PC-3 (cell line): Measurements from ENCODE around the gene FCRL2. TPM values are rescaled to one million over a fixed set of nuclear protein-coding genes. Genes with fewer than 3 reads are reported as not detected.

ENCODE experiments used
- ATAC-seq: fragments of 200-7000 bp; cut with Tn5 transposase; 2 replicates; pipeline ENCODE4 v1.9.1; 2020; ENCODE audit warnings: mild to moderate bottlenecking, moderate library complexity
- Bru-seq: library from RNA; stranded (reverse); fragments of 400-500 nt; gene quantifications from one replicate; lab custom pipeline; 2021; lab: Mats Ljungman, UMichigan
- BruChase-seq, 2 experiments: library from RNA; stranded (reverse); fragments of 400-500 nt; gene quantifications; one replicate each; lab custom pipeline; 2021; lab: Mats Ljungman, UMichigan
- BruUV-seq: library from RNA; stranded (reverse); fragments of 400-500 nt; replicated peaks from 2 replicates; lab custom pipeline; 2021; lab: Mats Ljungman, UMichigan
- CTCF ChIA-PET: fragments of 300-600 bp; sonication (Branson Sonifier 250); formaldehyde crosslinking; loops from one replicate; lab custom pipeline; 2022; ENCODE audit warnings: antibody characterized with exemption; lab: Charles Lee
- POLR2A ChIA-PET: fragments of 300-600 bp; sonication (Branson Sonifier 250); formaldehyde crosslinking; loops from one replicate; lab custom pipeline; 2022; ENCODE audit warnings: antibody characterized with exemption; ENCODE audit not compliant: unreplicated experiment; lab: Charles Lee
- DNase-seq: peaks from one replicate; pipeline ENCODE4 v3.0.0-alpha.2; 2015
- H2AFZ ChIP-seq: fragments of 300-600 bp; sonication (generic); 2 replicates; pipeline ENCODE4 v1.6.0; 2016; ENCODE audit warnings: antibody characterized with exemption, low read length
- H3F3A ChIP-seq: fragments of 300-600 bp; sonication (generic); one replicate; pipeline ENCODE4 v1.6.0; 2017; ENCODE audit warnings: antibody characterized with exemption, low read length, control low read depth, mild to moderate bottlenecking; ENCODE audit not compliant: unreplicated experiment
- H3K27ac ChIP-seq: fragments of 300-600 bp; sonication (generic); 2 replicates; pipeline ENCODE4 v1.5.1; 2016; ENCODE audit warnings: mild to moderate bottlenecking, low read length
- H3K27me3 ChIP-seq: fragments of 300-600 bp; sonication (generic); 2 replicates; pipeline ENCODE4 v1.6.1; 2016; ENCODE audit warnings: low read length, mixed read lengths
- H3K36me3 ChIP-seq: fragments of 300-600 bp; sonication (generic); 2 replicates; pipeline ENCODE4 v1.6.1; 2016; ENCODE audit warnings: low read depth, mixed run types, low read length, mixed read lengths
- H3K4me1 ChIP-seq: fragments of 300-600 bp; sonication (generic); 2 replicates; pipeline ENCODE4 v1.5.1; 2016; ENCODE audit warnings: low read length; ENCODE audit not compliant: insufficient read depth
- H3K4me2 ChIP-seq: fragments of 300-600 bp; sonication (generic); 2 replicates; pipeline ENCODE4 v1.6.0; 2016; ENCODE audit warnings: low read length
- H3K4me3 ChIP-seq: fragments of 300-600 bp; sonication (generic); 2 replicates; pipeline ENCODE4 v1.5.1; 2016; ENCODE audit warnings: mild to moderate bottlenecking, low read length, mixed read lengths
- H3K79me2 ChIP-seq: fragments of 300-600 bp; sonication (generic); 2 replicates; pipeline ENCODE4 v1.6.1; 2017; ENCODE audit warnings: low read length, mixed read lengths
- H3K9ac ChIP-seq: fragments of 300-600 bp; sonication (generic); 2 replicates; pipeline ENCODE4 v1.6.0; 2016; ENCODE audit warnings: mild to moderate bottlenecking, low read length
- H3K9me2 ChIP-seq: fragments of 300-600 bp; sonication (generic); replicated peaks from 2 replicates; pipeline ENCODE4 v1.6.1; 2016; ENCODE audit warnings: mixed run types, low read length, mixed read lengths
- H3K9me3 ChIP-seq: fragments of 300-600 bp; sonication (generic); 2 replicates; pipeline ENCODE4 v1.6.1; 2016; ENCODE audit warnings: low read length, mixed read lengths
- H4K20me1 ChIP-seq: fragments of 300-600 bp; sonication (generic); 2 replicates; pipeline ENCODE4 v1.6.1; 2016; ENCODE audit warnings: low read length, mixed read lengths
- EZH2 ChIP-seq: fragments of 300-600 bp; sonication (generic); IDR thresholded peaks from one replicate; pipeline ENCODE4 v1.6.1; 2017; ENCODE audit warnings: antibody characterized with exemption, mild to moderate bottlenecking, low read length; ENCODE audit not compliant: unreplicated experiment
- EZH2phosphoT487 ChIP-seq: fragments of 300-600 bp; sonication (generic); IDR thresholded peaks from 2 replicates; pipeline ENCODE4 v1.6.1; 2018; ENCODE audit warnings: mild to moderate bottlenecking, antibody characterized with exemption, low read length, borderline replicate concordance
- intact Hi-C: fragments of 100-400 bp; cut with micrococcal nuclease; formaldehyde crosslinking; loops from 2 replicates; pipeline ENCODE4 v1.9.0; 2023
- long read RNA-seq: library from polyadenylated mRNA; unstranded; transcript quantifications from one replicate; pipeline ENCODE4 v2.0.0, GENCODE V29; 2021; ENCODE audit not compliant: unreplicated experiment
- total RNA-seq: library from RNA; depleted of rRNA; stranded (reverse); fragments of >200 nt; gene quantifications from 2 replicates; pipeline ENCODE4 v1.2.3, GENCODE V29; 2014; rRNA removed
- TF ChIP-seq, protein P1 (sequence below): fragments of 300-600 bp; sonication (generic); conservative IDR thresholded peaks from 2 replicates; pipeline ENCODE4 v1.5.1; 2017; ENCODE audit warnings: antibody characterized with exemption, low read depth, mild to moderate bottlenecking, low read length

FCRL2 gene, protein sequence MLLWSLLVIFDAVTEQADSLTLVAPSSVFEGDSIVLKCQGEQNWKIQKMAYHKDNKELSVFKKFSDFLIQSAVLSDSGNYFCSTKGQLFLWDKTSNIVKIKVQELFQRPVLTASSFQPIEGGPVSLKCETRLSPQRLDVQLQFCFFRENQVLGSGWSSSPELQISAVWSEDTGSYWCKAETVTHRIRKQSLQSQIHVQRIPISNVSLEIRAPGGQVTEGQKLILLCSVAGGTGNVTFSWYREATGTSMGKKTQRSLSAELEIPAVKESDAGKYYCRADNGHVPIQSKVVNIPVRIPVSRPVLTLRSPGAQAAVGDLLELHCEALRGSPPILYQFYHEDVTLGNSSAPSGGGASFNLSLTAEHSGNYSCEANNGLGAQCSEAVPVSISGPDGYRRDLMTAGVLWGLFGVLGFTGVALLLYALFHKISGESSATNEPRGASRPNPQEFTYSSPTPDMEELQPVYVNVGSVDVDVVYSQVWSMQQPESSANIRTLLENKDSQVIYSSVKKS
- total RNA-seq (not detected in 2 replicates), Bru-seq, nascent RNA (not detected), BruChase-seq, experiment 1, labeled RNA remaining after a 6-hour chase (not detected), BruChase-seq, experiment 2, labeled RNA remaining after a 2-hour chase (not detected)
- long read RNA-seq: 0 reads

DNA sequence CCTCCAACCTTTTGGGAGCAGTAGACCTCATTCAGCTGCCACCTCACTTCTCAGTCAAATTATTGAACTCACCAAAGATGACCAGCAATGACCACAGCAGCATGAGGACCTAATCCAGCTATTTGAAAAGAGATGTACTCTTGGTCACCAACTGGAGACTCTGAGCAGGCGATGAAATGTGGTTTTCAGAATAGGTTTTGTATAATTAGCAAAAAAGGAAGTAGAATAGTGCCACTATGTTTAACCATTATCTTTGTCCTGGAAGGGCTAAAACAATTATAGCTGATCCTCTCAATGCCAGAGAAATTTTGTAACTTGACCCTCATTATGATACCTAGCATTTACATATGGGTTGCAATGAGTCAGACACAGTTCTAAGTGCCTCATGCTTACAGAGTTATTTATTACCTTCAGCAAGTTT is at the start of gene FCRL2:
Gene FCRL2 (minus strand): TSS at position 162 of the 421 bp plus-strand sequence. CDS start 59 bp downstream, at position 103.
- Histone ChIP-seq H4K20me1 (no peaks in the 10 kb centered on the region), H3F3A (no peaks in the 10 kb centered on the region), H3K4me3 (no peak within 1 kb of the TSS), H3K9me2 (no peaks in the 10 kb centered on the region), H3K36me3 (no peaks in the 10 kb centered on the region), H3K4me1 (no peaks in the 10 kb centered on the region), H3K27ac (no peak within 1 kb of the TSS), H3K9me3 (no peaks in the 10 kb centered on the region), H3K4me2 (no peak within 1 kb of the TSS), H2AFZ (no peak within 1 kb of the TSS), H3K79me2 (no peaks in the 10 kb centered on the region), H3K9ac (no peak within 1 kb of the TSS), H3K27me3 (0 out of 2 replicates have a peak, but pooled peaks cover 6% of the 10 kb centered on the region)
- DNase-seq: no peak
- POLR2A ChIA-PET: no interaction called here
- intact Hi-C loops: no loop called here
- CTCF ChIA-PET: no interaction called here
- BruUV-seq: no TSS peak
- no peak for TF ChIP-seq EZH2phosphoT487
- TF ChIP-seq EZH2: no peak
- TF ChIP-seq, protein P1, sequence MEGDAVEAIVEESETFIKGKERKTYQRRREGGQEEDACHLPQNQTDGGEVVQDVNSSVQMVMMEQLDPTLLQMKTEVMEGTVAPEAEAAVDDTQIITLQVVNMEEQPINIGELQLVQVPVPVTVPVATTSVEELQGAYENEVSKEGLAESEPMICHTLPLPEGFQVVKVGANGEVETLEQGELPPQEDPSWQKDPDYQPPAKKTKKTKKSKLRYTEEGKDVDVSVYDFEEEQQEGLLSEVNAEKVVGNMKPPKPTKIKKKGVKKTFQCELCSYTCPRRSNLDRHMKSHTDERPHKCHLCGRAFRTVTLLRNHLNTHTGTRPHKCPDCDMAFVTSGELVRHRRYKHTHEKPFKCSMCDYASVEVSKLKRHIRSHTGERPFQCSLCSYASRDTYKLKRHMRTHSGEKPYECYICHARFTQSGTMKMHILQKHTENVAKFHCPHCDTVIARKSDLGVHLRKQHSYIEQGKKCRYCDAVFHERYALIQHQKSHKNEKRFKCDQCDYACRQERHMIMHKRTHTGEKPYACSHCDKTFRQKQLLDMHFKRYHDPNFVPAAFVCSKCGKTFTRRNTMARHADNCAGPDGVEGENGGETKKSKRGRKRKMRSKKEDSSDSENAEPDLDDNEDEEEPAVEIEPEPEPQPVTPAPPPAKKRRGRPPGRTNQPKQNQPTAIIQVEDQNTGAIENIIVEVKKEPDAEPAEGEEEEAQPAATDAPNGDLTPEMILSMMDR: no peak
- ATAC-seq: no peak

GRCh38 chr1:157820299-157820698 is 43.4 kb upstream of the FCRL2 start:
- Histone ChIP-seq H3K9me3 (no peaks in the 10 kb centered on the region), H4K20me1 (no peaks in the 10 kb centered on the region), H2AFZ (no peak overlapping the region), H3K4me3 (no peak overlapping the region), H3K9me2 (no peaks in the 10 kb centered on the region), H3K27ac (no peak overlapping the region), H3K79me2 (no peaks in the 10 kb centered on the region), H3K36me3 (no peaks in the 10 kb centered on the region), H3K4me2 (no peak overlapping the region), H3F3A (no peaks in the 10 kb centered on the region), H3K4me1 (no peaks in the 10 kb centered on the region), H3K27me3 (peaks cover 52% of the 10 kb centered on the region), H3K9ac (no peak overlapping the region)
- TF ChIP-seq EZH2: no peak
- no peak for TF ChIP-seq EZH2phosphoT487
- TF ChIP-seq, protein P1: no peak
- CTCF ChIA-PET: no interaction called here
- intact Hi-C loops: no loop called here
- DNase-seq: no peak
- no TSS peak for BruUV-seq
- ATAC-seq: no peak
- POLR2A ChIA-PET: no interaction called here

GRCh38 chr1:157819896-157820295 is 43.0 kb upstream of the FCRL2 start, which contains the start of gene FCRL1:
FCRL1 (minus strand) TSS chr1:157820120; CDS start chr1:157820037, 83 bp downstream.
- Histone ChIP-seq H3F3A (no peaks in the 10 kb centered on the region), H3K79me2 (no peaks in the 10 kb centered on the region), H3K27ac (no peak within 1 kb of the TSS), H3K9me3 (no peaks in the 10 kb centered on the region), H3K27me3 (peaks cover 48% of the 10 kb centered on the region), H4K20me1 (no peaks in the 10 kb centered on the region), H3K4me2 (no peak within 1 kb of the TSS), H2AFZ (no peak within 1 kb of the TSS), H3K9ac (no peak within 1 kb of the TSS), H3K36me3 (no peaks in the 10 kb centered on the region), H3K4me1 (no peaks in the 10 kb centered on the region), H3K9me2 (no peaks in the 10 kb centered on the region), H3K4me3 (no peak within 1 kb of the TSS)
- BruUV-seq: no TSS peak
- ChIA-PET CTCF (no interaction called here), POLR2A (no interaction called here)
- intact Hi-C loops: no loop called here
- TF ChIP-seq EZH2phosphoT487 (no peak), EZH2 (no peak)
- TF ChIP-seq, protein P1: no peak
- no peak for ATAC-seq
- no peak for DNase-seq
